ENCODE results near the gene CBLIF. TPM values are rescaled to one million over a fixed set of nuclear protein-coding genes. Genes with fewer than 3 reads are reported as not detected.
A peak's percentile ranks its signal among the peaks of the same experiment; 100 is the strongest.
"Not testable (repeated sequence)": the region's sequence is repeated elsewhere in the genome, so short reads cannot be mapped to it uniquely, and the experiment has no call there.

CBLIF gene
- not detected in 2 replicates for total RNA-seq (2014; rRNA removed; shearing (Covaris generic); ENCODE audit: low replicate concordance)

- no peak within 1 kb of the TSS for H3K4me3 ChIP-seq
- no peaks in the 10 kb centered on the region for H3K27me3 ChIP-seq
- no peaks in the 10 kb centered on the region for H3K36me3 ChIP-seq
- no peaks in the 10 kb centered on the region for H3K9me3 ChIP-seq
- DNase-seq, result no peak
Measured at GRCh38 chr11:59845399-59845798, at the start of gene CBLIF. Gene CBLIF, minus strand, starts transcription at chr11:59845499. Its CDS starts 46 bp downstream, at chr11:59845453.

- Histone ChIP-seq H3K27me3 (no peaks in the 10 kb centered on the region), H3K4me3 (no peak overlapping the region)
Measured at GRCh38 chr11:59894616-59895015, 49.3 kb upstream of the CBLIF start.

GRCh38 chr11:59891781-59892181 lies 46.5 kb upstream of the CBLIF start:
- peak; percentile 17 for DNase-seq
- Histone ChIP-seq H3K36me3 (no peaks in the 10 kb centered on the region), H3K27me3 (no peaks in the 10 kb centered on the region), H3K4me3 (no peak overlapping the region), H3K9me3 (peaks cover 5% of the 10 kb centered on the region)

More at GRCh38 chr11:59894616-59895015, 49.3 kb upstream of the CBLIF start:
- DNase-seq, result no peak
- Histone ChIP-seq H3K9me3 (peaks cover 2% of the 10 kb centered on the region), H3K36me3 (no peaks in the 10 kb centered on the region)

GRCh38 chr11:59887156-59887555 lies 41.9 kb upstream of the CBLIF start:
- H3K27me3 ChIP-seq, H3K9me3 ChIP-seq, H3K36me3 ChIP-seq, DNase-seq, H3K4me3 ChIP-seq: not testable (repeated sequence)

GRCh38 chr11:59883597-59883996 lies 38.3 kb upstream of the CBLIF start:
- H3K27me3 ChIP-seq, result no peaks in the 10 kb centered on the region
- no peaks in the 10 kb centered on the region for H3K36me3 ChIP-seq
- no peaks in the 10 kb centered on the region for H3K9me3 ChIP-seq
- no peak for DNase-seq
- H3K4me3 ChIP-seq, result no peak overlapping the region

- Histone ChIP-seq H3K27me3 (no peaks in the 10 kb centered on the region), H3K4me3 (no peak overlapping the region), H3K9me3 (no peaks in the 10 kb centered on the region), H3K36me3 (no peaks in the 10 kb centered on the region)
- DNase-seq, result no peak
Measured at GRCh38 chr11:59879567-59879966, 34.3 kb upstream of the CBLIF start.

- H3K9me3 ChIP-seq, result no peaks in the 10 kb centered on the region
- no peaks in the 10 kb centered on the region for H3K36me3 ChIP-seq
- DNase-seq, result no peak
- no peaks in the 10 kb centered on the region for H3K27me3 ChIP-seq
- no peak within 1 kb of the TSS for H3K4me3 ChIP-seq
Measured at GRCh38 chr11:59878575-59878974, 33.3 kb upstream of the CBLIF start, which contains the start of gene OOSP3. Gene OOSP3, plus strand, starts transcription at chr11:59878782. Its CDS starts 27 bp downstream, at chr11:59878809.

GRCh38 chr11:59877784-59878183 lies 32.5 kb upstream of the CBLIF start:
- Histone ChIP-seq H3K9me3 (no peaks in the 10 kb centered on the region), H3K27me3 (no peaks in the 10 kb centered on the region)
- no peak for DNase-seq

GRCh38 chr11:59877325-59877724 lies 32.0 kb upstream of the CBLIF start:
- no peaks in the 10 kb centered on the region for H3K36me3 ChIP-seq
- DNase-seq, result no peak
- H3K9me3 ChIP-seq, result no peaks in the 10 kb centered on the region
- H3K27me3 ChIP-seq, result no peaks in the 10 kb centered on the region
- H3K4me3 ChIP-seq, result no peak overlapping the region

More at GRCh38 chr11:59877784-59878183, 32.5 kb upstream of the CBLIF start:
- no peak overlapping the region for H3K4me3 ChIP-seq
- H3K36me3 ChIP-seq, result no peaks in the 10 kb centered on the region

- H3K27me3 ChIP-seq, result no peaks in the 10 kb centered on the region
- no peaks in the 10 kb centered on the region for H3K9me3 ChIP-seq
- no peak overlapping the region for H3K4me3 ChIP-seq
- no peaks in the 10 kb centered on the region for H3K36me3 ChIP-seq
- no peak for DNase-seq
Measured at GRCh38 chr11:59875856-59876519, 30.7 kb upstream of the CBLIF start.

- no peak overlapping the region for H3K4me3 ChIP-seq
- H3K27me3 ChIP-seq, result no peaks in the 10 kb centered on the region
- no peak for DNase-seq
- peaks cover 5% of the 10 kb centered on the region for H3K9me3 ChIP-seq
- no peaks in the 10 kb centered on the region for H3K36me3 ChIP-seq
Measured at GRCh38 chr11:59872076-59872475, 26.8 kb upstream of the CBLIF start.

- no peaks in the 10 kb centered on the region for H3K36me3 ChIP-seq
- no peak for DNase-seq
- peaks cover 5% of the 10 kb centered on the region for H3K9me3 ChIP-seq
- H3K27me3 ChIP-seq, result no peaks in the 10 kb centered on the region
- no peak overlapping the region for H3K4me3 ChIP-seq
Measured at GRCh38 chr11:59867946-59868345, 22.6 kb upstream of the CBLIF start.

GRCh38 chr11:59866836-59867235 lies 21.5 kb upstream of the CBLIF start:
- Histone ChIP-seq H3K9me3 (peaks cover 5% of the 10 kb centered on the region), H3K36me3 (no peaks in the 10 kb centered on the region)

GRCh38 chr11:59866397-59866796 lies 21.1 kb upstream of the CBLIF start, which contains the start of gene TCN1:
Gene TCN1, minus strand, starts transcription at chr11:59866487. Its CDS starts 17 bp downstream, at chr11:59866470.
- Histone ChIP-seq H3K4me3 (no peak within 1 kb of the TSS), H3K36me3 (no peaks in the 10 kb centered on the region), H3K9me3 (peaks cover 5% of the 10 kb centered on the region), H3K27me3 (no peaks in the 10 kb centered on the region)
- no peak for DNase-seq

More at GRCh38 chr11:59866836-59867235, 21.5 kb upstream of the CBLIF start:
- DNase-seq, result no peak
- Histone ChIP-seq H3K4me3 (no peak overlapping the region), H3K27me3 (no peaks in the 10 kb centered on the region)

- Histone ChIP-seq H3K36me3 (no peaks in the 10 kb centered on the region), H3K4me3 (no peak overlapping the region), H3K9me3 (no peaks in the 10 kb centered on the region), H3K27me3 (no peaks in the 10 kb centered on the region)
- no peak for DNase-seq
Measured at GRCh38 chr11:59865031-59865430, 19.7 kb upstream of the CBLIF start.

- no peak for DNase-seq
- no peaks in the 10 kb centered on the region for H3K36me3 ChIP-seq
- no peaks in the 10 kb centered on the region for H3K9me3 ChIP-seq
- no peaks in the 10 kb centered on the region for H3K27me3 ChIP-seq
- no peak overlapping the region for H3K4me3 ChIP-seq
Measured at GRCh38 chr11:59862252-59862651, 17.0 kb upstream of the CBLIF start.

GRCh38 chr11:59859673-59860072 lies 14.4 kb upstream of the CBLIF start:
- H3K36me3 ChIP-seq, result no peaks in the 10 kb centered on the region
- no peak for DNase-seq
- H3K9me3 ChIP-seq, result no peaks in the 10 kb centered on the region
- no peak overlapping the region for H3K4me3 ChIP-seq
- no peaks in the 10 kb centered on the region for H3K27me3 ChIP-seq

Data from MG63 (cell line).